HPDE6-E6E7 (cell line): ENCODE measurements around the gene ITPK1.

Experiments used
- DNase-seq: peaks from one replicate; pipeline ENCODE4 v3.0.0; 2011; ENCODE audit warnings: missing footprints; ENCODE audit errors: extremely low spot score

The ITPK1 gene

DNA sequence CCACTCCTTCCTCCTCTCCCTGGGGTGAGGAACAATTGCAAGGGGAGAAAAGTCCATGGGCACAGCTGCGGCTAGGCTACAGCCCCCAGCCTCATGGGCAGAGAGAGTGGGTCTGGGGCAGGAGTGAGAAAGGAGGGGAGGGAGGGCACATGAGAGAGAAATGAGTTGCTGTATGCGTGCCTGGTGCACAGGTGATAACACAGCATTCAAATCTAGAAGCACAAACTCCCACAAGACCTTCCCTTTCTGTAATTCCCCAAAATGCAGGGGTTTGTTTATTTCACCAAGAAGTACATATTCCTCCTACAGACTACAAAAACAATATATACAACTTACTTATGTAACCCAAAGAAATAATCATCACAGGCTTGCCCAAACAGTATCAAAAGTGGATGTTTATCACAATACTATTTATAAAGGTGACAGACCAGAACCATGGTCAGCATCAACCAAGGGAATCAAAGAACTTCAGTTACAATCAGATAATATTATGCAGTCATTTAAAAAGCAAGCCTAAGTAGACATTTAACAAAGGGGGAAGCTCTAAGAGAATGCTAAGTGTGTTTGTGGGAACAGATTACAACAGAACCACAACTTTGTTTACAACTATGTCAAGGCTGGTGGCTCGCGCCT is 54.2 kb downstream of the ITPK1 start:
- DNase-seq: no peak

- DNase-seq: no peak
Observed at GRCh38 chr14:93060841-93061240, 54.9 kb downstream of the ITPK1 start.

DNA sequence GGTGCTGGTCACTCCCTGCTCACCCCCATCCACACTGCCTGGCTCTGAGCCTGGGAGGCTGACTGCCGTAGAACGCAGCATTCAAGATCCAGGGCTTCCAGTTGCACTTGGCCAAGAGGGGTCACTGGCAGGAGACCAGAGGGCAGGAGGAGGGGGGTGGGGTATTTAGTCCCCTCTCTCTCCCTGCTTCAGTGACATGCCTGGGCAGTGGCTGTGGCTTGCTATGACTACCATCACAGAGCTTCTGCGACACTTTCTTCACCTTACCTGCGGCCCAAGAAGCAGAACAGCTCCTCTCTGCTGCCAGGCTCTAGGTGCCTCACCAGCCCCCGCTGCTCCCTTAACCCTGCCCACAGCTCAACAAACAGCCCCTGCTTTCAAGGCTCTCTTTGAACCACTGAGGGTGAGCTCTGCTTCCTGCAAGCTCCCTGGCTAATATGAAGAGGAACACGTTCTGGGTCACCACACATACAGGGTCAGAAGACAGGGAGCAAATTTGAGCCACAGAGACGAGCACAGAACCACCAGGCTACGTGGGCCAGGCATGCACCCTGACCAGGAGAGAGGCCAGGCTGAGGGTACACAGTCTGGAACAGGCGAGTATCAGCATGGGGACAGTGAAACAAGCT is 55.7 kb downstream of the ITPK1 start:
- no peak for DNase-seq

- no peak for DNase-seq
Observed at GRCh38 chr14:93059260-93059659, 56.5 kb downstream of the ITPK1 start.

- DNase-seq: no peak
Observed at GRCh38 chr14:93057586-93058280, 58.0 kb downstream of the ITPK1 start.

GRCh38 chr14:93056840-93057585 is 58.7 kb downstream of the ITPK1 start:
- DNase-seq: no peak

- DNase-seq: no peak
Observed at GRCh38 chr14:93056166-93056839, 59.4 kb downstream of the ITPK1 start.

GRCh38 chr14:93055651-93056115 is 60.0 kb downstream of the ITPK1 start:
- no peak for DNase-seq

- no peak for DNase-seq
Observed at GRCh38 chr14:93054876-93055275, 60.8 kb downstream of the ITPK1 start.

DNA sequence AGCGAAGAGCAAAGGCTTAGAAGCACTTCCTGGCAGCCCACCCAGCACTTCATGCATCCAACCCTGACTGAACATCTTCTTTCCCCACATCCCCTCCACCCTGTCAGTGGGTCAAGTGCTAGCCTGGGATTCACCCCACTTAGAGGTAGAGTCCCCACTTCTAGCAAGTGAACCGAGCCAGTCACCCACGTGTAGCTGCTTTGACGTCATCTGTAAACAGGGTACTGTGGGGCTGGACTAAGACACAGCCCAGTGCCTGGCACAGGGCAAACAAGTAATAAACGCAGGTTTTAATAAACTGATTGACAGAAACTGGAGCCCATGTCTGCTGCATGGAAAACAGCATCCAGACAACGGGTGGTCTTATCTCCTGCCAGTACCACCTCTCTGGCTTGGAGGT is 61.7 kb downstream of the ITPK1 start:
- no peak for DNase-seq

DNA sequence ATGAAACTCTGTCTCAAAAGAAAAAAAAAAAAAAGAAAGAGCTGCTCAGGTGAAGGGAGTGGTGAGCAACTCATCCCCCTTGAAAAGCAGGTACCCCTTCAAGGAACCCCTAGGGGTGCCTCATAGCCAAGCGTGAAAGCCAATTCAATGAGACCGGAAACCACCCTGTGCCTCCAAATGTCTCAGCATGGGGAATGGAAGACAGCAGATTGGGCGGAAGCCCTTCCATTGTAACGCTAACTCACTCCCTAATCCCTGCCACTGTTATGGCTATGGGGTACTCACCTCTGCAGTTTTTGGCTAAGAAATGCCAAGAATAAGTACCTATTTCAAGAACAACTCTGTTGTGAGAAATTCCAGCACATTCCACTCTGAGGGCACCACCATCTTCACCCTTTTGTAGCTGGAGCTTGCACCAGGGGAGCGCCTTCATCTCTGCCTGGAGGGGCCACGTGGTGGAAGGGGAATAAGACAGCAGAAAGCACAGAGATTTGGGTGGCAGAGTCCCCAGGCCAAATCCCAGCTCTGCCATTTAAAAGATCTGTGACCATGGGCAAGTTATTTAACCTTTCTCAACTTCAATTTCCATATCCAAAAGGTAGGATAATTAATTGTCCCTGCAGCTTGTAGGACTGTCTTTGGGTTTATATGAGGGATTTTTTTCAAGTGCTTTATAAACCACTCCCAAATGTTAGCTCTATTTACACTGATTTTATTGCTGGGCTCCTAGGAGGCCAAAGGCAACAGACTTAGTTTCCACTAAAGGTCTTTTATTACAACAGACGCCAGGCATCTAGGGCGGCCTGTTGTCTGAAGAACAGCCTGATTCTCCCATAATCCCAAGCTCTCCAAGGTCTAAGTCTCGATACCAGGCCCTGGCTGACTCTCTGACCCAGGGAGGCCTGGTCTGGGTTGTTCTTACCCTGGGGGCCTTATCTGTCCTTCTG is 63.9 kb downstream of the ITPK1 start:
- DNase-seq: no peak

DNA sequence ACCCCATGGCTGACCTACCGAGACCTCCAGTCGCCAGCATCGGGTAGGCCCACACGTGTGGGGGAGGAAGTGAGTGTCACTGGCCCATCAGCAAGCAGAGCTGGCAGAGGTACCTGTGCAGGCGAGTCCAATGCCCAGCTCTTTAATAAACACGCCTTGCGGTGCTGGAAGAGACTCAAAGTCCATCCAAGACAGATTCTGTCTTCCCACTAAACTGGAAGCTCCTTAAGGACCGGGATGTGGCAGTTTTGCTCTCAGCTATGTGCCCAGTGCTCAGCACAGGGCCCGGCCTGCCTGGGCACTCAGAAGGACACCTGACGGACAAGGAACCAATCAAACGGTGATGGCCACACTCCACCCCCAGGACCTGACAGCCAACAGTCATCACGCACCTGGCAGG is 65.0 kb downstream of the ITPK1 start:
- no peak for DNase-seq

- no peak for DNase-seq
Observed at GRCh38 chr14:93049867-93050331, 65.8 kb downstream of the ITPK1 start.

DNA sequence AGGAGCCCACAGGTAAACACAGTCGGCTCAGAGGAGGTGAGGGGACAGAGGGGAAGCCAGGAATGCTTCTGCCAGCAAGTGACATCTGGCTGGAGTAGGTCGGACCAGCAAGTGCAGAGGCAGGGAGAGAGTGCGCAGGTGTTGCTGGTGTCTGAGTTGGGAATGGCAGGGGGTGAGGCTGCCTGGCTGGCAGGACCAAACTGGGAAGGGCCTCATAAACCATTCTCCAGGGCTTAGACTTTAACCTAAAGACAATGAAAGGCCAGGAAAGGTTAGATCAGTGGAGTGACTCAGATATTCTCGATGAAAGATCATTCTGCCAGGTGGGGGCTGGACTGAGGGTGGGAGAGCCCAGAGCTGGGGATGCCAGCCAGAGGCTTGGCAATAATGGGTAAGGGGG is 66.4 kb downstream of the ITPK1 start:
- DNase-seq: no peak

GRCh38 chr14:93048843-93049242 is 66.9 kb downstream of the ITPK1 start:
- no peak for DNase-seq

DNA sequence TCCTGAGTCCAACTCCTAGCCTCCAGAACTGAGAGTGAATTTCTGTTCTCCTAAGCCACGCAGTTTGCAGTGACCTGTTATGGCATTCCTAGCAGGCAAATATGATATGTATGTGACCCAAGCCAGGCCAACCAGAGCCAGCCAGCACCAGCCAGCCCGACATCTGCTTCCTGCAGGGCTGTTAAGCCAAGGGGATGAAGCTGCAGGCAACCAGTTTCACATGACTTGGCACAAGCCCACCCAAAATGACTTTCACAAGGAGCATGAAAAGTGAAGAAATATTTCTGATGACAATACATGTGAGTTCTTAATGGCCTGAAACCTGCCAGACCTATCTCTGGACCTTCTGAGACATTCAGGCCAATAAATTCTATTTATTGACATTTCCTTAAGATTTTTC is 68.1 kb downstream of the ITPK1 start:
- no peak for DNase-seq

- no peak for DNase-seq
Observed at GRCh38 chr14:93047157-93047556, 68.6 kb downstream of the ITPK1 start.

- DNase-seq: no peak
Observed at GRCh38 chr14:93046705-93047050, 69.0 kb downstream of the ITPK1 start.

DNA sequence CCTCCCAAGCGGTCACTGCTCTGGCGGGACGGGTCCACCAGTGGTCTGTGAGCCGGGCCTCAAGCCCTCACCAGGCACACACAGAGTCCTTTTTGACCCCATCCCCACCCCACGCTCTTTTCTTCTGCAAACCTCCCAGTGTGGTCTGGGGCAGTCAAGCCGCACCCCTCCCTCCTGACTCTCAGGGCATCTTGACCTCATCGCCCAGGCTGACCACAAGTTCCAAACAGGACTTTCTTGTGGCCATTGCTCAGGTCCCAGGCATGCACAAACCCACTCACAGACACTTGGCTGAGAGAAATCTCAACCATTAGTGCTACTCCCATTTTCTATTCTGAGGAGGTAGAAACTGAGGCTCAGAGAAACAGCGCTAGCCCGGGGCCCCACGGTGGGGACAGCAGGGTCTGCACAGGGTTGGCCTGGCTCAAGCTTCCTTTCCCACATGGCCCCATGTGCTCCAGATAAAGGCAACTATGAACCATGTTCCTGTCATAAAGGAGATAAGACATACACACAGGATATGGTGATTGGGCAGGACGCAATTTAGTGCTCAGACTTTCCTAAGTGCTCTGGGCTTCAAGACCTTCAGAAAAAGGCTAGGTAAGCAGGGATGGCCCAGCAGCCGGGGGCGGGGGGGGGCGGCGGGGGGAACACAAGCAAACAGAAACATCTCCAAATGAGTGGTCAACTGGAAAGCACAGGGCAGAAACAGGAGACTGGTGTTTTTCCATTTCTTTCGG is 69.6 kb downstream of the ITPK1 start:
- DNase-seq: no peak

GRCh38 chr14:93045211-93045674 is 70.5 kb downstream of the ITPK1 start:
- no peak for DNase-seq
